ENCODE data around the gene PDXK.

GRCh38 chr21:43749651-43750262 is 30.8 kb downstream of the PDXK start:
- TF ChIP-seq CTCF (IDR thresholded peaks at IDR 0.05) (no peak), POLR2A (IDR thresholded peaks at IDR 0.05) (no peak)

All from testis (tissue), 2 donors.